HG03175 (cell line): ENCODE results near the gene APBB1IP.
"Not testable (repeated sequence)": the region's sequence is repeated elsewhere in the genome, so short reads cannot be mapped to it uniquely, and the experiment has no call there.

ENCODE experiments used
- ATAC-seq: cut with Tn5 transposase; IDR thresholded peaks from one replicate; pipeline ENCODE4 v1.9.1; 2021; ENCODE audit warnings: mild to moderate bottlenecking, moderate library complexity; ENCODE audit not compliant: unreplicated experiment

Gene APBB1IP

GRCh38 chr10:26441491-26442214 is 3.5 kb downstream of the APBB1IP start:
- ATAC-seq: no peak

- ATAC-seq: no peak
Measured at GRCh38 chr10:26445411-26446031, 7.4 kb downstream of the APBB1IP start.

- ATAC-seq: no peak
Measured at GRCh38 chr10:26446258-26446657, 8.1 kb downstream of the APBB1IP start.

- peak; percentile 63 for ATAC-seq
Measured at GRCh38 chr10:26448292-26448691, 10.2 kb downstream of the APBB1IP start.

GRCh38 chr10:26448706-26449435 is 10.7 kb downstream of the APBB1IP start:
- peak; percentile 85 for ATAC-seq

GRCh38 chr10:26449726-26450125 is 11.6 kb downstream of the APBB1IP start:
- ATAC-seq: no peak

- ATAC-seq: no peak
Measured at GRCh38 chr10:26451903-26452302, 13.8 kb downstream of the APBB1IP start.

- no peak for ATAC-seq
Measured at GRCh38 chr10:26453850-26454249, 15.7 kb downstream of the APBB1IP start.

- no peak for ATAC-seq
Measured at GRCh38 chr10:26454891-26455290, 16.8 kb downstream of the APBB1IP start.

GRCh38 chr10:26455567-26456315 is 17.6 kb downstream of the APBB1IP start:
- ATAC-seq: no peak

GRCh38 chr10:26457088-26457487 is 18.9 kb downstream of the APBB1IP start:
- ATAC-seq: peak; percentile 96

GRCh38 chr10:26460736-26461135 is 22.6 kb downstream of the APBB1IP start:
- ATAC-seq: no peak

GRCh38 chr10:26463986-26464385 is 25.8 kb downstream of the APBB1IP start:
- no peak for ATAC-seq

- no peak for ATAC-seq
Measured at GRCh38 chr10:26464632-26465280, 26.6 kb downstream of the APBB1IP start.

- ATAC-seq: not testable (repeated sequence)
Measured at GRCh38 chr10:26466531-26466930, 28.4 kb downstream of the APBB1IP start.

GRCh38 chr10:26467639-26468038 is 29.5 kb downstream of the APBB1IP start:
- ATAC-seq: no peak

GRCh38 chr10:26468291-26468690 is 30.1 kb downstream of the APBB1IP start:
- no peak for ATAC-seq

GRCh38 chr10:26468700-26469099 is 30.6 kb downstream of the APBB1IP start:
- ATAC-seq: peak; percentile 74

- no peak for ATAC-seq
Measured at GRCh38 chr10:26472492-26472778, 34.3 kb downstream of the APBB1IP start.

GRCh38 chr10:26474026-26474425 is 35.9 kb downstream of the APBB1IP start:
- no peak for ATAC-seq

GRCh38 chr10:26474845-26475244 is 36.7 kb downstream of the APBB1IP start:
- ATAC-seq: not testable (repeated sequence)
